Activated CD4-positive, alpha-beta memory T cell treated with anti-CD3 and anti-CD28 coated beads, Interleukin-2, amount 10 ng/mL, durations not matched to agents 7 days and 5 days (primary cell): ENCODE data around the gene MKKS. TPM values are rescaled to one million over a fixed set of nuclear protein-coding genes. Genes with fewer than 3 reads are reported as not detected.

ENCODE experiments used
- CTCF ChIA-PET: fragments of 350-600 bp; sonication (Branson Sonifier 250); formaldehyde crosslinking; loops from one replicate; lab custom pipeline; 2021; ENCODE audit warnings: antibody characterized with exemption, inconsistent platforms; lab: Charles Lee
- POLR2A ChIA-PET: fragments of 350-600 bp; sonication (Branson Sonifier 250); formaldehyde crosslinking; loops from one replicate; lab custom pipeline; 2021; ENCODE audit warnings: antibody characterized with exemption; lab: Charles Lee
- DNase-seq: peaks from one replicate; pipeline ENCODE4 v3.0.0-alpha.2; 2020
- H3K27ac Mint-ChIP-seq: one replicate; pipeline ENCODE4 v1.8.0; 2021; ENCODE audit warnings: mild to moderate bottlenecking, mixed read lengths
- H3K27me3 Mint-ChIP-seq: one replicate; pipeline ENCODE4 v1.8.0; 2021; ENCODE audit warnings: mixed read lengths
- H3K36me3 Mint-ChIP-seq: one replicate; pipeline ENCODE4 v1.8.0; 2021; ENCODE audit warnings: low read depth, mixed read lengths
- H3K4me1 Mint-ChIP-seq: one replicate; pipeline ENCODE4 v1.8.0; 2021; ENCODE audit warnings: mixed read lengths
- H3K4me3 Mint-ChIP-seq: one replicate; pipeline ENCODE4 v1.8.0; 2021; ENCODE audit warnings: mild to moderate bottlenecking, mixed read lengths
- H3K9me3 Mint-ChIP-seq: one replicate; pipeline ENCODE4 v1.8.0; 2021; ENCODE audit warnings: mixed read lengths
- total RNA-seq, 2 experiments: library from RNA; stranded (reverse); gene quantifications; one replicate each; pipeline ENCODE4 v1.2.3, GENCODE V29; 2021

Gene MKKS
- total RNA-seq, 2 experiments from 2014 or later: 7.1 to 8.2 TPM

- Mint-ChIP-seq H3K4me1 (peaks cover 12% of the 10 kb centered on the region), H3K9me3 (peaks cover 3% of the 10 kb centered on the region), H3K27ac (no peak overlapping the region), H3K36me3 (peaks cover 15% of the 10 kb centered on the region), H3K4me3 (no peak overlapping the region), H3K27me3 (no peaks in the 10 kb centered on the region)
- no peak for DNase-seq
- POLR2A ChIA-PET: no interaction called here
- CTCF ChIA-PET: interaction anchor here (1.4 to 2.5 kb wide), 2 partner anchors 46 to 68 kb away, joined by 3 to 12 read pairs; no protein-coding TSS in a partner anchor
These were observed 33.8 kb upstream of the MKKS start for GRCh38 chr20:10467681-10468339.

GRCh38 chr20:10466855-10467254, 32.8 kb upstream of the MKKS start:
- Mint-ChIP-seq H3K27me3 (no peaks in the 10 kb centered on the region), H3K4me1 (peaks cover 16% of the 10 kb centered on the region), H3K4me3 (no peak overlapping the region), H3K36me3 (peaks cover 18% of the 10 kb centered on the region), H3K9me3 (peaks cover 3% of the 10 kb centered on the region), H3K27ac (no peak overlapping the region)
- ChIA-PET CTCF (interaction anchor here (2.5 kb wide), 1 partner anchor 69 kb away, joined by 12 read pairs; no protein-coding TSS in a partner anchor), POLR2A (no interaction called here)
- DNase-seq: no peak

- Mint-ChIP-seq H3K36me3 (peaks cover 22% of the 10 kb centered on the region), H3K4me1 (peaks cover 20% of the 10 kb centered on the region), H3K4me3 (no peak overlapping the region), H3K9me3 (peaks cover 3% of the 10 kb centered on the region), H3K27me3 (no peaks in the 10 kb centered on the region), H3K27ac (no peak overlapping the region)
- DNase-seq: no peak
- ChIA-PET POLR2A (no interaction called here), CTCF (no interaction called here)
These were observed 32.3 kb upstream of the MKKS start for GRCh38 chr20:10466325-10466724.

- DNase-seq: no peak
- Mint-ChIP-seq H3K36me3 (peaks cover 32% of the 10 kb centered on the region), H3K4me3 (no peak overlapping the region), H3K9me3 (peaks cover 5% of the 10 kb centered on the region), H3K27ac (no peak overlapping the region), H3K27me3 (no peaks in the 10 kb centered on the region), H3K4me1 (peaks cover 20% of the 10 kb centered on the region)
- ChIA-PET CTCF (no interaction called here), POLR2A (no interaction called here)
These were observed 31.1 kb upstream of the MKKS start for GRCh38 chr20:10465135-10465534.

DNA sequence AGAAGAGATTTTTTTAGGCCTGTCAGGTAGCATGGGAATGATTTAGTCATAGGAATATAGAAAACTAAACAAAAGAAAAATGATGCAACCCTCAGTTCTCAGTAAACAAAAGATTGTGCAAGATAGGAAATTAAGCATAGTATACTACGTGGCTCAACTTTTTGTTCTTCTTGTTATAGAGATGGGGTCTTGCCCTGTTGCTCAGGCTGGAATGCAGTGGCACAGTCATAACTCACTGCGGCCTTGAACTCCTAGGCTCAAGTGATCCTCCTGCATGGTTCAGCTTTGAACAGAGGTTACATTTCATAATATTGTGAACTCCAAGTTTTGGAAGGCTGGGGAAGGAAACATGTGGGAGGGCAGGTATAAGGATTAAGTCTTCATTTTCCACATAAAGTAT, 29.6 kb upstream of the MKKS start:
- peaks cover 9% of the 10 kb centered on the region for H3K9me3 Mint-ChIP-seq
- H3K4me3 Mint-ChIP-seq: no peak overlapping the region
- H3K4me1 Mint-ChIP-seq: peaks cover 18% of the 10 kb centered on the region
- POLR2A ChIA-PET: no interaction called here
- H3K27me3 Mint-ChIP-seq: no peaks in the 10 kb centered on the region
- CTCF ChIA-PET: no interaction called here
- peaks cover 44% of the 10 kb centered on the region for H3K36me3 Mint-ChIP-seq
- DNase-seq: no peak
- H3K27ac Mint-ChIP-seq: no peak overlapping the region

DNA sequence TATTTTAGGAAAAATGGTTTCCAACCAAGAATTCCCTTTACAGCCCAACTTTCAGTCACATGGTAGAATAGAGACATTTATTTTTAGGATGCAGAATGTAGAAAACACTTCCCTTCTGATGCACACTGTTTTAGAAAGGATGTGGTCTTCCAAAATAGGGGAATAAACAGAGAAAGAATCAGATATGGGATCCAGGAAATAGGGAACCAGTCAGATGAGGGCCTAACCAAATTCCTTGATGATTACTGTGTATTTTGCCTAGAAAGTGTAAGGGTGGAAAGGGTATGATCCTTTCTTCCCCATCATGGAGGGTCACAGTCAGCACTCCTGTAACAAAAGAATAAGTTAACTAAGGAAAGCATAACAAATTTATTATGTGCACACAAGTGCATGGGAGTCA, 28.5 kb upstream of the MKKS start:
- peaks cover 52% of the 10 kb centered on the region for H3K36me3 Mint-ChIP-seq

DNA sequence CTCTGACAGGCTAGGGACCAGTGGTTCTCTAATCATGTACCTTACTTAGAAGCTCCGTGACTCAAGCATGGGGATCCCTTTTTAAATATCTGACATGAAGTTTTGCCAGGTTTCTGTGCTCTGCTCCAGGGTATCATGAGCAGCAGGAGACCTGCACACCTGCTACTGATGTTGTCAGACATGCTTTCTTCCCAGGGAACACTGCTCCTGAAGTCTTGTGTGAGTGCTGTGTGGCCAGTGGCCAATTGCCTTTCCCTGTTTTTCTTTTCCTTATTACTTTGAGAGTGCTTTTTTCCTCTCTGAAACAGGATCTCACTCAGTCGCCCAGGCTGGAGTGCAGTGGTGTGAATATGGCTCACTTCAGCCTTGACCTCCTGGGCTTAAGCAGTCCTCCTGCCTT, 27.5 kb upstream of the MKKS start:
- CTCF ChIA-PET: no interaction called here
- Mint-ChIP-seq H3K4me1 (peaks cover 10% of the 10 kb centered on the region), H3K4me3 (no peak overlapping the region), H3K27ac (no peak overlapping the region), H3K36me3 (peaks cover 58% of the 10 kb centered on the region), H3K27me3 (no peaks in the 10 kb centered on the region), H3K9me3 (peaks cover 13% of the 10 kb centered on the region)
- POLR2A ChIA-PET: no interaction called here
- no peak for DNase-seq

More for the DNA sequence above, 28.5 kb upstream of the MKKS start:
- Mint-ChIP-seq H3K4me3 (no peak overlapping the region), H3K9me3 (peaks cover 10% of the 10 kb centered on the region), H3K27me3 (no peaks in the 10 kb centered on the region), H3K27ac (no peak overlapping the region), H3K4me1 (peaks cover 10% of the 10 kb centered on the region)
- POLR2A ChIA-PET: no interaction called here
- CTCF ChIA-PET: no interaction called here
- no peak for DNase-seq

GRCh38 chr20:10454151-10454750, 20.2 kb upstream of the MKKS start:
- Mint-ChIP-seq H3K27me3 (no peaks in the 10 kb centered on the region), H3K36me3 (peaks cover 27% of the 10 kb centered on the region), H3K4me3 (no peak overlapping the region), H3K27ac (peak overlapping the region; percentile 3), H3K4me1 (peaks cover 19% of the 10 kb centered on the region), H3K9me3 (peaks cover 4% of the 10 kb centered on the region)
- ChIA-PET CTCF (no interaction called here), POLR2A (interaction anchor here (3.0 kb wide), 1 partner anchor 20 kb away, joined by 33 read pairs; the partner anchor contains the start of genes MKKS and SLX4IP)
- DNase-seq: no peak

DNA sequence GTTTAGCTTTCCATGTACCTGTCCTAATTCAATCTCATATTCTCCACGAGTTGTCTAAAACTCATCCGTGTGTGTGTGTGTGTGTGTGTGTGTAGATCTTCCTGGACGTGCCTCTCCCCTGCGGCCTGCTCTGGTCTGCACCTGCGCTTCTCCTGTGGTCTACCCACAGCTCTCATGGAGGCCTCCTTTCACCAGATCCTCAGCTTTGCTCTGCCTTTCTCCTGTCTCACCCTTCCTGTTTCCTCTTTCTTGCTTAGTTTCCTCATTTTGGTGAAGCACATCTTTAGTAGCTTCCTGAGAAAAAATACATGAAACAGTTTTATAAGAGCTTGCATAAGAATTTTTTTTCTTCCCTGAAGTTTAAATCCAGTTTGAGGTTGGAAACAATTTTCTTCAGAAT, 19.2 kb upstream of the MKKS start:
- peak; percentile 58 for DNase-seq
- peak overlapping the region; percentile 48 for H3K27ac Mint-ChIP-seq
- peak overlapping the region; percentile 19 for H3K4me3 Mint-ChIP-seq
- H3K36me3 Mint-ChIP-seq: peaks cover 18% of the 10 kb centered on the region
- H3K9me3 Mint-ChIP-seq: peaks cover 4% of the 10 kb centered on the region
- H3K27me3 Mint-ChIP-seq: no peaks in the 10 kb centered on the region
- POLR2A ChIA-PET: interaction anchor here (3.0 kb wide), 1 partner anchor 19 kb away, joined by 33 read pairs; the partner anchor contains the start of genes MKKS and SLX4IP
- peaks cover 20% of the 10 kb centered on the region for H3K4me1 Mint-ChIP-seq
- CTCF ChIA-PET: interaction anchor here (1.6 kb wide), 1 partner anchor 26 kb away, joined by 4 read pairs; no protein-coding TSS in a partner anchor

- Mint-ChIP-seq H3K4me1 (peaks cover 42% of the 10 kb centered on the region), H3K27me3 (no peaks in the 10 kb centered on the region), H3K9me3 (no peaks in the 10 kb centered on the region), H3K36me3 (peaks cover 13% of the 10 kb centered on the region), H3K27ac (no peak overlapping the region), H3K4me3 (no peak overlapping the region)
- POLR2A ChIA-PET: interaction anchor here (2.3 kb wide), 1 partner anchor 15 kb away, joined by 11 read pairs; the partner anchor contains the start of genes MKKS and SLX4IP
- no peak for DNase-seq
- CTCF ChIA-PET: no interaction called here
These were observed 15.2 kb upstream of the MKKS start for GRCh38 chr20:10449270-10449669.

DNA sequence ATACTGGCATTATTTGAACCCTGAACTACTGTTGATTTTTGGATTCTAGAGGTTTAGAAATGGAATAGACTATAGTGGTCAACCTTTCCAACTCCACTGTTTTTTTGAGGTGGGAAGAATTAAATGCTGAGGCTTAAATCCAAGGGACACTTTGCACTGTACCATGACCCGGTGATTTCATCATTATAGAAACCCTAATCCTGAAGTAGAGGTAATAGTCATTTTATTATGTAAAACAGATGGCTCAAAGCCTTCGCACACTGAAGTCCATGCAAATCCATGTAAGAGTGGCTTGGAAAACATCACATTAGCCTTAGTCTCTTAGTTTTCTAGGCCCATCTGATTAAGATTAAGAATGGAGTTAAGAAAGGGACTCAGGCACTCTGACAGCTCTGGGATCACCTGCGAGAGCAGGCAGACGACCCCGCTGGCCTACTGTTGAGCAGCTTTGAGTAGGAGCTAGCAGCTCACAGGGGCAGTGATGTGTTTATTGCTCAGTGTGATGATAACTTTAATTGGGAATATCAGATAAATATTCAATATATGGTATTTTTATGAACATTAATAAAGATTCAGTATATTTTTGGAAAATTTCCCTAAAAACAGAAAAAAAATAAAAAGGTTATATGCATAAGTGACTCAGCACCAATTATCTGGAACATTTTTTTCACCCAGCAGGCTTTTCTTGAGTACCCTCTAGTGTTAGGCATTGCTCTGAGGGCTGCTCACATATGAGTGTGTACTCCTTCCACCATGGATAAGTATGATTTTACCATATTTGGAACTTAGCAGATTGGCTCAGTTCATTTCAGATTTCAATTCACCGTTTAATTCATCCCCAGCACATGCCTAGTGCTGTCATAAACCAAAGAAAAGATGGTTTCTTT, 14.5 kb upstream of the MKKS start:
- peaks cover 39% of the 10 kb centered on the region for H3K4me1 Mint-ChIP-seq
- H3K36me3 Mint-ChIP-seq: peaks cover 18% of the 10 kb centered on the region
- POLR2A ChIA-PET: interaction anchor here (2.3 kb wide), 1 partner anchor 14 kb away, joined by 11 read pairs; the partner anchor contains the start of genes MKKS and SLX4IP
- CTCF ChIA-PET: interaction anchor here (1.6 kb wide), 1 partner anchor 13 kb away, joined by 6 read pairs; no protein-coding TSS in a partner anchor
- H3K27ac Mint-ChIP-seq: peak overlapping the region; percentile 6
- no peak for DNase-seq
- H3K27me3 Mint-ChIP-seq: no peaks in the 10 kb centered on the region
- H3K4me3 Mint-ChIP-seq: peak overlapping the region; percentile 1
- H3K9me3 Mint-ChIP-seq: no peaks in the 10 kb centered on the region

- ChIA-PET CTCF (interaction anchor here (1.6 kb wide), 1 partner anchor 11 kb away, joined by 6 read pairs; no protein-coding TSS in a partner anchor), POLR2A (interaction anchor here (3.6 kb wide), 1 partner anchor 12 kb away, joined by 19 read pairs; the partner anchor contains the start of genes MKKS and SLX4IP)
- Mint-ChIP-seq H3K27ac (peak overlapping the region; percentile 81), H3K4me1 (peaks cover 36% of the 10 kb centered on the region), H3K9me3 (no peaks in the 10 kb centered on the region), H3K4me3 (peak overlapping the region; percentile 66), H3K36me3 (peaks cover 23% of the 10 kb centered on the region), H3K27me3 (no peaks in the 10 kb centered on the region)
- DNase-seq: peak; percentile 69
These were observed 13.0 kb upstream of the MKKS start for GRCh38 chr20:10447028-10447427.
